ENCODE data around the gene ABLIM2. TPM values are rescaled to one million over a fixed set of nuclear protein-coding genes. Genes with fewer than 3 reads are reported as not detected.
A peak's percentile ranks its signal among the peaks of the same experiment; 100 is the strongest.

ABLIM2 gene
- total and polyA plus RNA-seq, 2 of the 13 experiments (the other 11 are each of a cell fraction or from before 2014, with no cell fraction given) = 0.20 to 0.37 TPM

DNA sequence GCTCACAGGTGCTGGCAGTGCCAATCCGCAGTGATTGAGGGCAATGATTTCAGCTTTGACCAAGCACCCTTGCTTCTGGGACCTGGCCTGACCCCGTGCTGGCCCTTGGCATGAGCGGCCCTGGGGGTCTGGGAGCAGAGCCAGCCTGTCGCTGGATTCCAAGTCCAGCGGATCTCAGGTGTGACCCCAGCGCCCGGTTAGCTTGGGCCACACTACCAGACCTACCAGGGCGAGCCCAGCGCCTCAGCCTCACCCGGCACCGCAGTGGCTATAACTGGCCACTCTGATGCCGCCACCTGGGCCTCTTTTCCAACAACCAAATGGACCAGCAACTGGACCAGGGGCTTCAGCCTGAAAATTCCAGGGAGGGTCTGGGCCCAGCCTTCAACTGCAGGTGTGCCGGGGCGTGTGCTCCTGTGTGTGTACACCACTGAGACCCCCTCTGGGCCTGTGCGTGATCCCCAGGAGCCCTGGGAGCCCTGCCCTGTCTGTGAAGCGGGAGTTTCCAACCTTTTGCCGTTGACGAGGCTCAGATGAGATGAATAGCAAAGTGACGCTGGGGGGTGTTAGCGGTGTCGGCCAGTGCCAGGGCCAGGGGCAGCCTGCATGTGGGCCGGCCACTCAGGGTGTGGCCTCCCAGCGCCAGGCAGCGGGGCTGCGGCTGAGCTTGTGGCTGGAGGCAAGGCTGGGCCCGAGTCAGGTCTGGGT lies 41.1 kb upstream of the ABLIM2 start (continued):
- TF ChIP-seq NR1H2 (CRISPR knock-in tag; IDR thresholded peaks at IDR 0.05; ENCODE audit: borderline replicate concordance, low read depth) = 0 out of 2 replicates have a peak, but pooled peaks have one; percentile 39
- no peak for TF ChIP-seq MTF2 (CRISPR knock-in tag; IDR thresholded peaks at IDR 0.05; ENCODE audit: borderline replicate concordance)
- 0 out of 2 replicates have a peak, but pooled peaks have one; percentile 6 for TF ChIP-seq ZNF768 (CRISPR knock-in tag; IDR thresholded peaks at IDR 0.05)
- TF ChIP-seq CBX2 (IDR thresholded peaks at IDR 0.05; ENCODE audit: low read depth, low read length) = no peak
- TF ChIP-seq CBX2 (CRISPR knock-in tag; IDR thresholded peaks at IDR 0.05; ENCODE audit: low read depth) = no peak
- peak; percentile 18; the same call in 1 of the 2 replicates for TF ChIP-seq BORCS8-MEF2B (CRISPR knock-in tag; IDR thresholded peaks at IDR 0.05)
- no peak for TF ChIP-seq LCORL (IDR thresholded peaks at IDR 0.05)
- 0 out of 2 replicates have a peak, but pooled peaks have one; percentile 5 for TF ChIP-seq LCORL (CRISPR knock-in tag; IDR thresholded peaks at IDR 0.05)
- no peak for TF ChIP-seq POLR2AphosphoS2 (IDR thresholded peaks at IDR 0.05; ENCODE audit: low read depth, low read length)
- TF ChIP-seq ZNF335 (CRISPR knock-in tag; IDR thresholded peaks at IDR 0.05) = no peak
- TF ChIP-seq ZNF331 (CRISPR knock-in tag; IDR thresholded peaks at IDR 0.05) = no peak
- TF ChIP-seq, protein P1, sequence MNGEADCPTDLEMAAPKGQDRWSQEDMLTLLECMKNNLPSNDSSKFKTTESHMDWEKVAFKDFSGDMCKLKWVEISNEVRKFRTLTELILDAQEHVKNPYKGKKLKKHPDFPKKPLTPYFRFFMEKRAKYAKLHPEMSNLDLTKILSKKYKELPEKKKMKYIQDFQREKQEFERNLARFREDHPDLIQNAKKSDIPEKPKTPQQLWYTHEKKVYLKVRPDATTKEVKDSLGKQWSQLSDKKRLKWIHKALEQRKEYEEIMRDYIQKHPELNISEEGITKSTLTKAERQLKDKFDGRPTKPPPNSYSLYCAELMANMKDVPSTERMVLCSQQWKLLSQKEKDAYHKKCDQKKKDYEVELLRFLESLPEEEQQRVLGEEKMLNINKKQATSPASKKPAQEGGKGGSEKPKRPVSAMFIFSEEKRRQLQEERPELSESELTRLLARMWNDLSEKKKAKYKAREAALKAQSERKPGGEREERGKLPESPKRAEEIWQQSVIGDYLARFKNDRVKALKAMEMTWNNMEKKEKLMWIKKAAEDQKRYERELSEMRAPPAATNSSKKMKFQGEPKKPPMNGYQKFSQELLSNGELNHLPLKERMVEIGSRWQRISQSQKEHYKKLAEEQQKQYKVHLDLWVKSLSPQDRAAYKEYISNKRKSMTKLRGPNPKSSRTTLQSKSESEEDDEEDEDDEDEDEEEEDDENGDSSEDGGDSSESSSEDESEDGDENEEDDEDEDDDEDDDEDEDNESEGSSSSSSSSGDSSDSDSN (CRISPR knock-in tag; IDR thresholded peaks at IDR 0.05) = 0 out of 2 replicates have a peak, but pooled peaks have one; percentile 49
- TF ChIP-seq ZNF138 (CRISPR knock-in tag; IDR thresholded peaks at IDR 0.05; ENCODE audit: low read depth) = no peak; the same call in 1 of the 2 replicates
- TF ChIP-seq ZNF12 (CRISPR knock-in tag; IDR thresholded peaks at IDR 0.05) = no peak
- peak; percentile 15; the same call in 1 of the 2 replicates for TF ChIP-seq ZFP36L1 (CRISPR knock-in tag; IDR thresholded peaks at IDR 0.05)
- TF ChIP-seq, protein P2, sequence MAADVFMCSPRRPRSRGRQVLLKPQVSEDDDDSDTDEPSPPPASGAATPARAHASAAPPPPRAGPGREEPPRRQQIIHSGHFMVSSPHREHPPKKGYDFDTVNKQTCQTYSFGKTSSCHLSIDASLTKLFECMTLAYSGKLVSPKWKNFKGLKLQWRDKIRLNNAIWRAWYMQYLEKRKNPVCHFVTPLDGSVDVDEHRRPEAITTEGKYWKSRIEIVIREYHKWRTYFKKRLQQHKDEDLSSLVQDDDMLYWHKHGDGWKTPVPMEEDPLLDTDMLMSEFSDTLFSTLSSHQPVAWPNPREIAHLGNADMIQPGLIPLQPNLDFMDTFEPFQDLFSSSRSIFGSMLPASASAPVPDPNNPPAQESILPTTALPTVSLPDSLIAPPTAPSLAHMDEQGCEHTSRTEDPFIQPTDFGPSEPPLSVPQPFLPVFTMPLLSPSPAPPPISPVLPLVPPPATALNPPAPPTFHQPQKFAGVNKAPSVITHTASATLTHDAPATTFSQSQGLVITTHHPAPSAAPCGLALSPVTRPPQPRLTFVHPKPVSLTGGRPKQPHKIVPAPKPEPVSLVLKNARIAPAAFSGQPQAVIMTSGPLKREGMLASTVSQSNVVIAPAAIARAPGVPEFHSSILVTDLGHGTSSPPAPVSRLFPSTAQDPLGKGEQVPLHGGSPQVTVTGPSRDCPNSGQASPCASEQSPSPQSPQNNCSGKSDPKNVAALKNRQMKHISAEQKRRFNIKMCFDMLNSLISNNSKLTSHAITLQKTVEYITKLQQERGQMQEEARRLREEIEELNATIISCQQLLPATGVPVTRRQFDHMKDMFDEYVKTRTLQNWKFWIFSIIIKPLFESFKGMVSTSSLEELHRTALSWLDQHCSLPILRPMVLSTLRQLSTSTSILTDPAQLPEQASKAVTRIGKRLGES (CRISPR knock-in tag; IDR thresholded peaks at IDR 0.05; ENCODE audit: borderline replicate concordance) = no peak
- TF ChIP-seq IRX3 (CRISPR knock-in tag; IDR thresholded peaks at IDR 0.05; ENCODE audit: borderline replicate concordance, low read depth) = no peak
- TF ChIP-seq, protein P3, sequence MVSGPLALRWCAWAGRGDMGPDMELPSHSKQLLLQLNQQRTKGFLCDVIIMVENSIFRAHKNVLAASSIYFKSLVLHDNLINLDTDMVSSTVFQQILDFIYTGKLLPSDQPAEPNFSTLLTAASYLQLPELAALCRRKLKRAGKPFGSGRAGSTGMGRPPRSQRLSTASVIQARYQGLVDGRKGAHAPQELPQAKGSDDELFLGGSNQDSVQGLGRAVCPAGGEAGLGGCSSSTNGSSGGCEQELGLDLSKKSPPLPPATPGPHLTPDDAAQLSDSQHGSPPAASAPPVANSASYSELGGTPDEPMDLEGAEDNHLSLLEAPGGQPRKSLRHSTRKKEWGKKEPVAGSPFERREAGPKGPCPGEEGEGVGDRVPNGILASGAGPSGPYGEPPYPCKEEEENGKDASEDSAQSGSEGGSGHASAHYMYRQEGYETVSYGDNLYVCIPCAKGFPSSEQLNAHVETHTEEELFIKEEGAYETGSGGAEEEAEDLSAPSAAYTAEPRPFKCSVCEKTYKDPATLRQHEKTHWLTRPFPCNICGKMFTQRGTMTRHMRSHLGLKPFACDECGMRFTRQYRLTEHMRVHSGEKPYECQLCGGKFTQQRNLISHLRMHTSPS (CRISPR knock-in tag; IDR thresholded peaks at IDR 0.05; ENCODE audit: low read depth) = peak; percentile 19; the same call in 1 of the 2 replicates

All from HepG2 (cell line).